H1 (cell line): ENCODE results near the gene SF3B3. TPM values are rescaled to one million over a fixed set of nuclear protein-coding genes. Genes with fewer than 3 reads are reported as not detected.

Source experiments
- CTCF ChIA-PET: fragments of 300-600 bp; sonication (Branson Sonifier 250); formaldehyde crosslinking; loops from one replicate; lab custom pipeline; 2021; ENCODE audit not compliant: partially characterized antibody; lab: Charles Lee
- POLR2A ChIA-PET: fragments of 300-600 bp; sonication (Branson Sonifier 250); formaldehyde crosslinking; loops from one replicate; lab custom pipeline; 2021; ENCODE audit warnings: inconsistent platforms; ENCODE audit not compliant: partially characterized antibody; lab: Charles Lee
- DNase-seq, 2 experiments: peaks; one replicate each; pipeline versions ENCODE4 v3.0.0 to v3.0.0-alpha.2; 2010 to 2022; ENCODE audit warnings: low spot score in 2 of 2, low read depth in 1 of 2, mixed read lengths in 1 of 2
- FAIRE-seq: peaks from 2 replicates; lab custom pipeline; 2011; peaks lifted over from hg19 to GRCh38; lab: Jason Lieb, UNC
- H2AFZ ChIP-seq: 2 replicates; pipeline ENCODE4 v1.8.1; 2012; ENCODE audit warnings: low read length, inconsistent platforms
- H2AK5ac ChIP-seq: 2 replicates; pipeline ENCODE4 v1.6.1; 2013; ENCODE audit warnings: low read depth, low read length
- H2BK120ac ChIP-seq: replicated peaks from 2 replicates; pipeline ENCODE3; 2013; ENCODE audit warnings: low read depth, low read length, inconsistent platforms
- H2BK12ac ChIP-seq: 2 replicates; pipeline ENCODE4 v1.6.1; 2013; ENCODE audit warnings: low read depth, low read length
- H2BK15ac ChIP-seq: 2 replicates; pipeline ENCODE4 v1.6.1; 2013; ENCODE audit warnings: low read length
- H2BK20ac ChIP-seq: 2 replicates; pipeline ENCODE4 v1.6.1; 2013; ENCODE audit warnings: low read length
- H2BK5ac ChIP-seq: 2 replicates; pipeline ENCODE4 v1.6.1; 2013; ENCODE audit warnings: low read depth, low read length
- H3K14ac ChIP-seq: 2 replicates; pipeline ENCODE4 v1.6.1; 2013; ENCODE audit warnings: inconsistent platforms; ENCODE audit not compliant: insufficient read length
- H3K18ac ChIP-seq: 2 replicates; pipeline ENCODE4 v1.6.1; 2013; ENCODE audit warnings: low read length; ENCODE audit errors: extremely low read depth
- H3K23ac ChIP-seq: 2 replicates; pipeline ENCODE4 v1.6.1; 2013; ENCODE audit warnings: inconsistent platforms; ENCODE audit not compliant: insufficient read length
- H3K23me2 ChIP-seq: 2 replicates; pipeline ENCODE4 v1.6.1; 2013; ENCODE audit warnings: low read depth, low read length
- H3K27ac ChIP-seq: 2 replicates; pipeline ENCODE4 v1.6.1; 2011; ENCODE audit warnings: low read depth, low read length, inconsistent platforms
- H3K27me3 ChIP-seq, 4 experiments: replicated peaks in 1 of 4; 1 replicate in 1 of 4; 2 replicates in 3 of 4; pipeline versions ENCODE4 v1.6.1 to v1.8.1; 2011 to 2013; ENCODE audit warnings: low read length in 3 of 4, mild to moderate bottlenecking in 3 of 4, inconsistent platforms in 2 of 4, mixed read lengths in 2 of 4, moderate library complexity in 1 of 4; ENCODE audit not compliant: control insufficient read depth in 3 of 4, insufficient read depth in 3 of 4; ENCODE audit errors: extremely low read depth in 1 of 4
- H3K36me3 ChIP-seq, 4 experiments: 2 replicates each; pipeline versions ENCODE4 v1.6.1 to v1.8.1; 2011 to 2013; ENCODE audit warnings: mild to moderate bottlenecking in 4 of 4, low read length in 3 of 4, moderate library complexity in 2 of 4, control low read depth in 1 of 4, inconsistent platforms in 1 of 4; ENCODE audit not compliant: insufficient read depth in 4 of 4, control insufficient read depth in 2 of 4
- H3K4ac ChIP-seq: replicated peaks from 2 replicates; pipeline ENCODE3; 2013; ENCODE audit warnings: low read length, low read depth, mixed read lengths, inconsistent platforms; ENCODE audit not compliant: insufficient read length
- H3K4me1 ChIP-seq, 4 experiments: replicated peaks in 1 of 4; 1 replicate in 1 of 4; 2 replicates in 3 of 4; pipeline versions ENCODE4 v1.6.1 to v1.8.1; 2011 to 2013; ENCODE audit warnings: low read length in 3 of 4, inconsistent platforms in 2 of 4, mixed read lengths in 1 of 4; ENCODE audit not compliant: insufficient read depth in 4 of 4, control insufficient read depth in 3 of 4
- H3K4me2 ChIP-seq, 2 experiments: 2 replicates each; pipeline versions ENCODE4 v1.6.1 to v1.8.1; 2011 to 2013; ENCODE audit warnings: low read depth in 2 of 2, low read length in 2 of 2, control low read depth in 1 of 2, inconsistent platforms in 1 of 2, mild to moderate bottlenecking in 1 of 2; ENCODE audit not compliant: insufficient read depth in 1 of 2
- H3K4me3 ChIP-seq, 4 experiments: fragments of 200-600, 300-600 bp in 1 of 4; sonication (generic), shearing (Covaris generic), sonication (Bioruptor Twin) in 1 of 4; 2 replicates each; pipeline versions ENCODE4 v1.5.1 to v1.8.1; 2011 to 2016; ENCODE audit warnings: low read length in 4 of 4, low read depth in 3 of 4, control low read depth in 2 of 4, inconsistent platforms in 2 of 4, mild to moderate bottlenecking in 2 of 4, mixed read lengths in 1 of 4, moderate library complexity in 1 of 4; ENCODE audit not compliant: insufficient read depth in 2 of 4; ENCODE audit errors: extremely low read depth in 1 of 4
- H3K56ac ChIP-seq: replicated peaks from 2 replicates; pipeline ENCODE3; 2013; ENCODE audit warnings: low read depth, mild to moderate bottlenecking, mixed read lengths, low read length, inconsistent platforms; ENCODE audit not compliant: insufficient read length
- H3K79me1 ChIP-seq: 2 replicates; pipeline ENCODE4 v1.6.1; 2013; ENCODE audit warnings: low read depth, low read length, control low read depth
- H3K79me2 ChIP-seq, 2 experiments: 2 replicates each; pipeline versions ENCODE4 v1.6.1 to v1.8.1; 2012 to 2013; ENCODE audit warnings: low read length in 2 of 2, mild to moderate bottlenecking in 2 of 2, inconsistent platforms in 1 of 2; ENCODE audit not compliant: insufficient read depth in 2 of 2, control insufficient read depth in 1 of 2
- H3K9ac ChIP-seq, 4 experiments: replicated peaks in 1 of 4; 1 replicate in 1 of 4; 2 replicates in 3 of 4; pipeline versions ENCODE4 v1.6.1 to v1.8.1; 2011 to 2013; ENCODE audit warnings: low read depth in 3 of 4, low read length in 3 of 4, control low read depth in 2 of 4, mild to moderate bottlenecking in 2 of 4, moderate library complexity in 2 of 4, inconsistent platforms in 1 of 4; ENCODE audit errors: extremely low read depth in 1 of 4
- H3K9me3 ChIP-seq, 2 experiments: 2 replicates each; pipeline versions ENCODE4 v1.6.1 to v1.8.1; 2012 to 2013; ENCODE audit warnings: mild to moderate bottlenecking in 2 of 2, moderate library complexity in 2 of 2, control low read depth in 1 of 2, inconsistent platforms in 1 of 2, low read depth in 1 of 2, low read length in 1 of 2, mixed read lengths in 1 of 2; ENCODE audit not compliant: insufficient read depth in 2 of 2
- H4K20me1 ChIP-seq, 2 experiments: replicated peaks in 1 of 2; 2 replicates each; pipeline versions ENCODE3 to v1.8.1; 2011 to 2013; ENCODE audit warnings: inconsistent platforms in 2 of 2, low read length in 2 of 2, mild to moderate bottlenecking in 1 of 2; ENCODE audit not compliant: insufficient read depth in 2 of 2, control insufficient read depth in 1 of 2
- H4K5ac ChIP-seq: 2 replicates; pipeline ENCODE4 v1.6.1; 2013; ENCODE audit warnings: low read length, low read depth, mixed read lengths, inconsistent platforms; ENCODE audit not compliant: insufficient read length
- H4K8ac ChIP-seq: 2 replicates; pipeline ENCODE4 v1.8.0; 2013; ENCODE audit warnings: mild to moderate bottlenecking, moderate library complexity, low read length, inconsistent platforms; ENCODE audit not compliant: insufficient read depth; ENCODE audit errors: extremely low read depth
- H4K91ac ChIP-seq: replicated peaks from 2 replicates; pipeline ENCODE3; 2013; ENCODE audit warnings: low read length, mixed read lengths, inconsistent platforms; ENCODE audit not compliant: insufficient read length
- HDAC2 ChIP-seq, 2 experiments: fragments of 300-600 bp in 1 of 2; sonication (generic) in 1 of 2; IDR thresholded peaks; 2 replicates each; pipeline ENCODE4 v1.6.1; 2011 to 2012; ENCODE audit warnings: low read depth in 2 of 2, low read length in 2 of 2, mild to moderate bottlenecking in 2 of 2, moderate library complexity in 2 of 2, borderline replicate concordance in 1 of 2, inconsistent platforms in 1 of 2
- JUN ChIP-seq: IDR thresholded peaks from 2 replicates; pipeline ENCODE4 v1.6.1; 2011; ENCODE audit warnings: low read depth, mild to moderate bottlenecking, improper control_type of control experiment, low read length
- MAFK ChIP-seq: IDR thresholded peaks from 2 replicates; pipeline ENCODE4 v1.6.1; 2012; ENCODE audit warnings: low read depth, mild to moderate bottlenecking, improper control_type of control experiment, low read length
- MAX ChIP-seq: IDR thresholded peaks from 2 replicates; pipeline ENCODE4 v1.6.1; 2012; ENCODE audit warnings: inconsistent platforms
- SRF ChIP-seq: IDR thresholded peaks from 2 replicates; pipeline ENCODE4 v1.6.1; 2011; ENCODE audit warnings: mild to moderate bottlenecking, low read depth, low read length, moderate library complexity
- WGBS, 2 experiments: shearing (Covaris generic) in 1 of 2; methylation state at CpG; one replicate each; pipeline versions ENCODE4 v1.1.6 to v1.1.7; 2013 to 2015; ENCODE audit warnings: low lambda C conversion rate in 2 of 2, mixed read lengths in 2 of 2, inconsistent platforms in 1 of 2, low coverage in 1 of 2, missing lambda C conversion rate in 1 of 2; ENCODE audit not compliant: insufficient replicate concordance in 2 of 2, insufficient coverage in 1 of 2, insufficient read length in 1 of 2; ENCODE audit errors: extremely low coverage in 1 of 2, missing lambda C conversion rate in 1 of 2; 5-methylcytosine and 5-hydroxymethylcytosine counted together
- polyA plus RNA-seq, 7 experiments: library from polyadenylated mRNA; depleted of rRNA in 3 of 7; stranded (reverse) in 5 of 7; unstranded in 2 of 7; fragments of >200 nt in 5 of 7; fragments of 200-250 nt in 2 of 7; gene quantifications; 1 replicate in 5 of 7; 2 replicates in 1 of 7; 4 replicates in 1 of 7; pipeline versions ENCODE4 v1.2.1 to v1.2.3, GENCODE V29; 2011 to 2013; ENCODE audit warnings: missing spikeins in 2 of 7, mixed read lengths in 2 of 7
- total RNA-seq: library from RNA; stranded (reverse); fragmentation: NEBNext Ultra II Directional; extraction: Animal tissue kit (Norgen Biotek cat#: 25700); gene quantifications from 2 replicates; pipeline ENCODE4 v1.2.1, GENCODE V29; 2021

Gene SF3B3
- total and polyA plus RNA-seq, 2 of the 8 experiments (the other 6 are each of a cell fraction or from before 2014, with no cell fraction given) = 241 to 521 TPM

GRCh38 chr16:70552675-70553074, 29.1 kb downstream of the SF3B3 start:
- peaks cover 2 to 58% of the 10 kb centered on the region in 2 experiments; a peak in 2 of 4 replicates for H3K79me2 ChIP-seq
- no peaks in the 10 kb centered on the region for H3K27me3 ChIP-seq
- H3K9me3 ChIP-seq = no peaks in the 10 kb centered on the region
- H3K18ac ChIP-seq = no peak overlapping the region
- H3K56ac ChIP-seq = no peak overlapping the region
- H2BK20ac ChIP-seq = no peak overlapping the region
- no peak overlapping the region for H2BK12ac ChIP-seq
- H2BK5ac ChIP-seq = no peak overlapping the region
- H3K27ac ChIP-seq = no peak overlapping the region
- no peaks in the 10 kb centered on the region for H3K4me1 ChIP-seq
- no peak overlapping the region for H2AK5ac ChIP-seq
- peaks cover 56 to 99% (median 92%) of the 10 kb centered on the region in 4 experiments for H3K36me3 ChIP-seq
- H3K23ac ChIP-seq = no peak overlapping the region
- no peak for FAIRE-seq
- no peak overlapping the region for H3K4me2 ChIP-seq
- no peak overlapping the region for H2BK120ac ChIP-seq
- H2AFZ ChIP-seq = no peak overlapping the region
- H3K4me3 ChIP-seq = no peak overlapping the region
- no peaks in the 10 kb centered on the region for H3K23me2 ChIP-seq
- no peak overlapping the region for H3K9ac ChIP-seq
- no peak for TF ChIP-seq SRF
- no peak for TF ChIP-seq JUN
- no peak for TF ChIP-seq MAX
- TF ChIP-seq MAFK = no peak
- TF ChIP-seq HDAC2 (IDR thresholded peaks at IDR 0.05; ENCODE audit: borderline replicate concordance in 1 of 2, low read depth in 2 of 2, low read length in 2 of 2) = no peak
- no peak overlapping the region for H4K91ac ChIP-seq
- no peak overlapping the region for H3K4ac ChIP-seq
- no peak for DNase-seq
- peaks cover 14 to 42% of the 10 kb centered on the region in 2 experiments for H4K20me1 ChIP-seq
- H3K14ac ChIP-seq = no peak overlapping the region
- WGBS, 2 experiments = 92% methylated on average over 8 of the region's 8 CpGs; no CpG with 5 or more reads in 1 of the 2 experiments
- no peak overlapping the region for H4K5ac ChIP-seq
- ChIA-PET CTCF (interaction anchor here (0.8 to 1.5 kb wide), 5 partner anchors 9 to 126 kb away, joined by 3 to 4 read pairs (median 3); no protein-coding TSS in a partner anchor), POLR2A (interaction anchor here (1.5 to 27.1 kb wide), 7 partner anchors 13 to 62 kb away, joined by 3 to 525 read pairs (median 5); partner anchors contain the start of genes COG4 and SF3B3)
- no peak overlapping the region for H4K8ac ChIP-seq
- peaks cover 4% of the 10 kb centered on the region for H3K79me1 ChIP-seq
- no peak overlapping the region for H2BK15ac ChIP-seq
